Stomach (tissue), 9 donors: ENCODE results near the gene WWC1. TPM values are rescaled to one million over a fixed set of nuclear protein-coding genes. Genes with fewer than 3 reads are reported as not detected.

Experiments used
- DNase-seq, 2 donors: peaks; one replicate each; pipeline versions ENCODE4 v3.0.0 to v3.0.0-alpha.2; 2013 to 2019
- H3K27ac ChIP-seq, 5 donors: fragments of 200-600 bp in 4 of 5; sonication (generic) in 4 of 5; one replicate each; pipeline ENCODE4 v1.5.1; 2013 to 2019; ENCODE audit warnings: mild to moderate bottlenecking in 1 of 5, moderate library complexity in 1 of 5
- H3K27me3 ChIP-seq, 3 donors: fragments of 200-600 bp; sonication (generic); one replicate each; pipeline ENCODE4 v1.5.1; 2017 to 2019; ENCODE audit warnings: mixed run types in 1 of 3
- H3K36me3 ChIP-seq, 4 donors: fragments of 200-600 bp; sonication (generic); 1 replicate in 3 of 4; 2 replicates in 1 of 4; pipeline ENCODE4 v1.5.1; 2016 to 2019
- H3K4me1 ChIP-seq, 4 donors: fragments of 200-600 bp; sonication (generic); one replicate each; pipeline ENCODE4 v1.5.1; 2016 to 2019
- H3K4me3 ChIP-seq, 4 donors: fragments of 200-600 bp; sonication (generic) in 3 of 4; one replicate each; pipeline ENCODE4 v1.5.1; 2016 to 2019; ENCODE audit warnings: mild to moderate bottlenecking in 1 of 4
- H3K9me3 ChIP-seq, 4 donors: fragments of 200-600 bp; sonication (generic); one replicate each; pipeline ENCODE4 v1.5.1; 2016 to 2019
- EP300 ChIP-seq: sonication (generic); formaldehyde crosslinking; IDR thresholded peaks from one replicate; pipeline ENCODE4 v1.6.1; 2017; ENCODE audit warnings: antibody characterized with exemption
- POLR2A ChIP-seq, 4 donors: fragments of 450-650 bp; IDR thresholded peaks; one replicate each; pipeline ENCODE4 v1.6.1; 2016; ENCODE audit warnings: antibody characterized with exemption in 4 of 4, control low read depth in 2 of 4, mild to moderate bottlenecking in 1 of 4, moderate library complexity in 1 of 4
- POLR2AphosphoS5 ChIP-seq, 3 donors: sonication (generic); formaldehyde crosslinking; IDR thresholded peaks; one replicate each; pipeline ENCODE4 v1.6.1; 2016; ENCODE audit warnings: antibody characterized with exemption in 3 of 3
- WGBS, 5 donors: extraction: QIAGEN DNeasy Blood & Tissue Kit in 3 of 5; methylation state at CpG; one replicate each; pipeline versions ENCODE4 v1.1.5 to v1.1.7; 2013 to 2018; 5-methylcytosine and 5-hydroxymethylcytosine counted together
- intact Hi-C: fragments of 100-400 bp; cut with DNase I; formaldehyde crosslinking; loops from one replicate; pipeline ENCODE4 v1.15.1; 2023; ENCODE audit warnings: low total_unique reads
- polyA plus RNA-seq, 3 donors: library from polyadenylated mRNA; stranded (reverse); fragments of 200-250 nt; gene quantifications; one replicate each; pipeline ENCODE4 v1.2.3, GENCODE V29; 2013
- total RNA-seq, 5 donors: library from RNA; depleted of rRNA; stranded (reverse); fragments of >200 nt; gene quantifications; one replicate each; pipeline versions ENCODE4 v1.1.0 to v1.2.3, GENCODE V29; 2014 to 2016
- TF ChIP-seq, protein P1 (sequence below), 7 experiments: fragments of 450-650 bp in 4 of 7; fragments of 200-600 bp in 3 of 7; sonication (generic) in 3 of 7; IDR thresholded peaks; one replicate each; pipeline ENCODE4 v1.5.1; 2016 to 2019; ENCODE audit warnings: antibody characterized with exemption in 7 of 7, control low read depth in 2 of 7, mild to moderate bottlenecking in 1 of 7
- donor health status: healthy with polysubstance abuse.
- donor health status: Bipolar disorder and iron deficiency.
- donor health status: healthy.

WWC1 gene
- total and polyA plus RNA-seq, 8 donors = 11.3 to 82.6 (median 33.4) TPM

DNA sequence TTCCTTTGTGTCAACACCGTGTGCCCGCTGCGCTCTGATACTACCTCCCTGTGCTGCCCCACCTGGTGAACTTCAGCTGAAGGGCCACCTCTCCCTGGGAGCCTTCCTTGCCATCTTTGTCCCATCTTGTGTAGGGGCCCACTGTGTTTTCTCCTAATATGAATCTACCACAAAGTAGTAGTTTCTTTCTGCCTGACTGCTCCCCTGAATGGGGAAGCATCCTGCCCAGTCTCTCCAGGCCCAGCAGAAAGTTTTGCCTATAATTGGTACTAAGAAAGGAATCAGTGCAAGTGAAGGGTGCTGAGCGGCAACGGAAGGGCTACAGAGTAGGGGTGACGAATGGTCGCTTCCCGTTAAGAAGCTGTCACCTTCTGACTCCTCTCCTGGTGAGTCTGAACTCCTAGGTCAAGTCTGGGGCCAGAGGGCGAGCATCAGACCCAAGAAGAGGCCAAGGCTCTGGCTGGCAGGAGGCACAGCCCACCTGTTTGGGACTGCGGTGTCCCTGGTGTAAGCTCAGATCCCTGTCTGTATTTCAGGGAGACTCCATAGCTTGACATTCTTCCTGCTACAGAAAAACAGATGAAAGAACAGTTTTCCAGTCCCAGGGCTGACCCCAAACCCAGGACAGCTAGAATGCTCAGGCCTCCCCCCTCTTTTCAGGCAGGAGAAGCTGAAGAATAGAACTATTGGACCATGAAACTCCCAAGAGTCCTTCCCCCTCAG, 24.1 kb downstream of the WWC1 start:
- WGBS, 5 donors = 39 to 59% (median 50%) methylated on average over 10 of the region's 10 CpGs
- TF ChIP-seq, protein P1, sequence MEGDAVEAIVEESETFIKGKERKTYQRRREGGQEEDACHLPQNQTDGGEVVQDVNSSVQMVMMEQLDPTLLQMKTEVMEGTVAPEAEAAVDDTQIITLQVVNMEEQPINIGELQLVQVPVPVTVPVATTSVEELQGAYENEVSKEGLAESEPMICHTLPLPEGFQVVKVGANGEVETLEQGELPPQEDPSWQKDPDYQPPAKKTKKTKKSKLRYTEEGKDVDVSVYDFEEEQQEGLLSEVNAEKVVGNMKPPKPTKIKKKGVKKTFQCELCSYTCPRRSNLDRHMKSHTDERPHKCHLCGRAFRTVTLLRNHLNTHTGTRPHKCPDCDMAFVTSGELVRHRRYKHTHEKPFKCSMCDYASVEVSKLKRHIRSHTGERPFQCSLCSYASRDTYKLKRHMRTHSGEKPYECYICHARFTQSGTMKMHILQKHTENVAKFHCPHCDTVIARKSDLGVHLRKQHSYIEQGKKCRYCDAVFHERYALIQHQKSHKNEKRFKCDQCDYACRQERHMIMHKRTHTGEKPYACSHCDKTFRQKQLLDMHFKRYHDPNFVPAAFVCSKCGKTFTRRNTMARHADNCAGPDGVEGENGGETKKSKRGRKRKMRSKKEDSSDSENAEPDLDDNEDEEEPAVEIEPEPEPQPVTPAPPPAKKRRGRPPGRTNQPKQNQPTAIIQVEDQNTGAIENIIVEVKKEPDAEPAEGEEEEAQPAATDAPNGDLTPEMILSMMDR (IDR thresholded peaks at IDR 0.05) = no peak
- TF ChIP-seq POLR2A (IDR thresholded peaks at IDR 0.05) (no peak), EP300 (no peak), POLR2AphosphoS5 (IDR thresholded peaks at IDR 0.05) (no peak)
- H3K36me3 ChIP-seq = no peaks in the 10 kb centered on the region
- no peaks in the 10 kb centered on the region for H3K9me3 ChIP-seq
- H3K4me1 ChIP-seq = peaks cover 21 to 54% (median 37%) of the 10 kb centered on the region in 4 donors
- no peak overlapping the region for H3K4me3 ChIP-seq
- no peak for DNase-seq
- H3K27ac ChIP-seq = peak overlapping the region; percentile 77 to 92 (median 85)
- intact Hi-C loops = no loop called here
- no peaks in the 10 kb centered on the region for H3K27me3 ChIP-seq

DNA sequence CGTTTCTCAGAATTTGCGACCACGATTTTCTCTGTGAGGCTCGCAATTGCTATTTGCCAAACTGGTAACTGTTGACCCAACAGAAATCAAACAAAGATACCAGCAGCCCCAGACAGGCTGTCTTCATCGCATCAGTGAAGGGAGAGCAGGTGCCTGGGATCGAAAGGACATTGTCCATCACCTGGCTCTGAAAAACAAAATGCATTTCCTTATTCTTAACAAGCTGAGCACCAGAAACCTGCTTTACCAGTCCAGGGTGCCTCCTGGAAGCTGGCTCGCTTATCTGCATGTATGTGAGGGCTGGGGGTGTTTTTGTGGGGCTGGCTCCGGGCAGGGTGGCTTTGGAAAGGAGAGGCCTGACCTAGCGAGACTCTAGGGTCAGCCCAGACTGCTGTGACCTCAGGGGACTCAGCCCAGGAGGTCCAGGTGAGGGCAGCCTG, 24.7 kb downstream of the WWC1 start:
- Histone ChIP-seq H3K4me1 (peaks cover 21 to 48% (median 34%) of the 10 kb centered on the region in 4 donors), H3K9me3 (no peaks in the 10 kb centered on the region), H3K27ac (peak overlapping the region; percentile 77 to 92 (median 85)), H3K36me3 (no peaks in the 10 kb centered on the region), H3K27me3 (no peaks in the 10 kb centered on the region), H3K4me3 (no peak overlapping the region)
- DNase-seq = peak; percentile 87 to 95
- WGBS, 5 donors = 24 to 58% (median 36%) methylated on average over 8 to 9 of the region's 9 CpGs
- intact Hi-C loops = no loop called here
- peak in 2 of 3 donors; percentile 77 to 81 for TF ChIP-seq POLR2AphosphoS5 (IDR thresholded peaks at IDR 0.05)
- TF ChIP-seq, protein P1 (IDR thresholded peaks at IDR 0.05) = no peak

DNA sequence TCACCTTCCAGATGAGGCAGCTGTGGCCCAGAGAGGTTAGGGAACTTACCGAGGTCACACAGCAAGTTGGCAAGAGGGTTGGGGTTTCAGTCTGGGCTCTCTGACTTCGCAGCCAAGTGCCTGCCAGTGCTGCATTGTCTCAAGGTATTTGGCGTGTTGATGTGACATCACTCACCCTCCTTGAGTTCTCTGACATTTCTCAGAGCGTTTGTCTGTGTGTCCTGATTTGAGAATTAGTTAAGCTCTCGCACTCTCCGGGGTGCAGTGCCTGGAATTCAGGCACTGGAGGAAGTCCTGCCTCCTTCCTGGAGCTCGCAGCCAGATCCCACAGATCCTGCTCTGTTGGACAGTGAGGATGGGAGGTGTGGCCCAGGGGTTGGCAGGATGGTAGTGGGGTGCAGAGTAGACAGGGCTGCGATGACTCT, 25.7 kb downstream of the WWC1 start:
- TF ChIP-seq POLR2AphosphoS5 (IDR thresholded peaks at IDR 0.05) (no peak), EP300 (no peak), POLR2A (IDR thresholded peaks at IDR 0.05) (no peak)
- TF ChIP-seq, protein P1 (IDR thresholded peaks at IDR 0.05) = no peak
- Histone ChIP-seq H3K9me3 (no peaks in the 10 kb centered on the region), H3K27me3 (no peaks in the 10 kb centered on the region), H3K27ac (peak overlapping the region; percentile 77 to 92 (median 90)), H3K4me1 (peaks cover 21 to 46% (median 33%) of the 10 kb centered on the region in 4 donors), H3K36me3 (no peaks in the 10 kb centered on the region), H3K4me3 (no peak overlapping the region)
- no peak for DNase-seq
- intact Hi-C loops = no loop called here
- WGBS, 5 donors = 25 to 52% (median 28%) methylated on average over 7 to 8 of the region's 8 CpGs

DNA sequence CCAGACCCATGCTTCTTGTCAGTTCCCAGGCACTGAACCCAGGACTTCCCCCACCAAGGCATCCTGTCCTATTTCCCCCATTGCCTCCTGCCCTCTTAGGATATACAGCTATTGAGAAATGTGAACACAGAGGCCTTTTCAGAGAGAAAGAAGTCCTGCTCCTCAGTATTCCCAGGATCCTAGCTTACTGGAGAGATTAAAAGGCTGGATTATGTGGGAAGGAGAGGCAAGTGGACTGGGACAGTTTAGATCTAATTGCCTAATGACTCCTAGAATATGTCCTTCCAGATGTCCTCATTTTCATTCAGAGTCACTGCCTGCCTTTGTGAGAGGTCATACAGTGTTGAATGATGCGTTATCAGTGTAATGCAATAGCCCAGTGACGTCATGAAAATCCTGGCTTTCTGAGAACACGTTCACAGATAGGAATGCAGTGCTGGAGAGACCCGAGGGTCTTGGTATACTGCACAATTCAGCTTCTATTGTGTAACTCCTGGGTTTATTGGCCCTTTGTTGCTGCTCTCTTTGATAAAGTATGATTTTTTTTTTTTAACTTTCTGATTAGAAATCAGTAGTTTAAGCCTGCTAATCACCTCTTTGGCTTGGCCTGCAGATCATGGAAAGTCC, 26.2 kb downstream of the WWC1 start:
- peak overlapping the region; percentile 77 to 92 (median 90) for H3K27ac ChIP-seq
- peak; percentile 44 to 92 for DNase-seq
- TF ChIP-seq POLR2AphosphoS5 (IDR thresholded peaks at IDR 0.05) (peak in 1 of 3 donors; percentile 66), POLR2A (IDR thresholded peaks at IDR 0.05) (no peak)
- intact Hi-C loops = no loop called here
- WGBS, 5 donors = 14 to 26% (median 18%) methylated on average over 4 of the region's 4 CpGs
- H3K9me3 ChIP-seq = no peaks in the 10 kb centered on the region
- H3K27me3 ChIP-seq = no peaks in the 10 kb centered on the region
- no peak overlapping the region for H3K4me3 ChIP-seq
- H3K36me3 ChIP-seq = no peaks in the 10 kb centered on the region
- peaks cover 21 to 49% (median 33%) of the 10 kb centered on the region in 4 donors for H3K4me1 ChIP-seq
